ENCODE data around the gene SNRPA.
"Not testable (repeated sequence)": the region's sequence is repeated elsewhere in the genome, so short reads cannot be mapped to it uniquely, and the experiment has no call there.

Gene SNRPA

GRCh38 chr19:40777645-40777936 is 26.6 kb downstream of the SNRPA start:
- DNase-seq (ENCODE audit: low read depth), result no peak

GRCh38 chr19:40777937-40778705 is 27.1 kb downstream of the SNRPA start, which contains the start of gene RAB4B:
RAB4B (plus strand) TSS chr19:40778247; CDS start chr19:40778376, 129 bp downstream.
- DNase-seq (ENCODE audit: low read depth), result peak; percentile 99

GRCh38 chr19:40778706-40779284 is 27.8 kb downstream of the SNRPA start:
- no peak for DNase-seq (ENCODE audit: low read depth)

GRCh38 chr19:40780582-40780981 is 29.6 kb downstream of the SNRPA start:
- DNase-seq (ENCODE audit: low read depth), result no peak

GRCh38 chr19:40781140-40781539 is 30.1 kb downstream of the SNRPA start:
- no peak for DNase-seq (ENCODE audit: low read depth)

GRCh38 chr19:40783711-40784110 is 32.7 kb downstream of the SNRPA start:
- DNase-seq (ENCODE audit: low read depth), result no peak

GRCh38 chr19:40784146-40784545 is 33.1 kb downstream of the SNRPA start:
- not testable (repeated sequence) for DNase-seq (ENCODE audit: low read depth)

- DNase-seq (ENCODE audit: low read depth), result no peak
Observed at GRCh38 chr19:40785526-40785925, 34.5 kb downstream of the SNRPA start.

DNA sequence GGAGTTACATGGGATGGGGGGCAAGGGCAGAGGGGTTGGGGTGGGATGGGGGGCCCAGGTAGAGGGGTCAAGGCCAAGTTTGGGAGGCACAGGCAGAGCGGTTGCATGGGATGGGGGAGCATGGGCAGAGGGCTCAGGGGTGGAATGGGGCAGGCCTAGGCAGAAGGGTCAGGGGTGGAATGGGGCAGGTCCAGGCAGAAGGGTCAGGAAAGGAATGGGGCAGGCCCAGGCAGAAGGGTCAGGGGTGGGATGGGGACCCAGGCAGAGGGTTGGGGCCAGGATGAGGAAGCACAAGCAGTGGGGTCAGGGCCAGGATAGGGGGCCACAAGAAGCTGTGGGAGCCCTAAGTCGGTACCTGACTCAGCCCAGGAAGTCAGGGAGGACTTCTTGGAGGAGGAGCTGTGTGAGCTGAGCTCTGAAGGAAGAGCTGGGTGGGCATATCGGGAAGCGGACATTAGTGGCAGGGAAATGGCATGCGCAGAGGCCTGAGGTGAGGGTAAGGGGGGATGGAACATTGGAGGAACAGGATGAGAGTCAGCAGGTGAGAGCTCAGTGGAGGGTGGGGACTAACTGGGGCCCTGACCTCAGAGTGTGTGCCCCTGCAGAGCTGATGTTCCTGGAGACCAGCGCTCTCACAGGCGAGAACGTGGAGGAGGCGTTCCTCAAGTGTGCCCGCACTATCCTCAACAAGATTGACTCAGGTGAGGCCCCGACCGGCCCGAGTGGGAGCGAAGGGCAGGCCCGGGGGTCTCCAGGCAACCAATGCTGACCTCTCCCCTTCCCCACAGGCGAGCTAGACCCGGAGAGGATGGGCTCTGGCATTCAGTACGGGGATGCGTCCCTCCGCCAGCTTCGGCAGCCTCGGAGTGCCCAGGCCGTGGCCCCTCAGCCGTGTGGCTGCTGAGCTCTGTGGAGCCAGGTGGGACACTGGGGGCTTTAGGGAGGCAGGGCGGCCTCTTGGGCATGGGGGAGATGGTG is 35.3 kb downstream of the SNRPA start:
- DNase-seq (ENCODE audit: low read depth), result no peak

GRCh38 chr19:40791349-40791748 is 40.3 kb downstream of the SNRPA start:
- no peak for DNase-seq (ENCODE audit: low read depth)

DNA sequence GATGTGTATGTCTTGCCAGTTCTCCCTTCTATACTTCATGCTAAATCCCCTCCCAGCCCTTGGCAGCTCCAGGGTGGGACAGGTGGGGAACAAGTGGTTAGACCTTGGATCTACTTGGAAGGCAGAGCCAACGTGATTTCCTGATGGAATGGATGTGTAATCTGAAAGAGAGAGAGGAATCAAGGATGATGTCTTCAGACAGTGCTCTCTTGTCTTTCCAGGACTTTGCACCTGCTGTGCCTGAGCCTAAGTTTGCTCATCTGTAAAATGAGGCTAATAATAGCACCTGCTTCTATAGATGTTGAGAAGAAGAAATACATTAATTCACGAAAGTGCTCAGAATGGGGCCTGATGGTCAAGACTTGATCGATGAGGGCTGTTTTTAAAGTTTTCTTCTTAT is 41.0 kb downstream of the SNRPA start:
- no peak for DNase-seq (ENCODE audit: low read depth)

GRCh38 chr19:40797166-40797962 is 46.4 kb downstream of the SNRPA start:
- no peak for DNase-seq (ENCODE audit: low read depth)

GRCh38 chr19:40797963-40798682 is 47.1 kb downstream of the SNRPA start:
- DNase-seq (ENCODE audit: low read depth), result no peak

DNA sequence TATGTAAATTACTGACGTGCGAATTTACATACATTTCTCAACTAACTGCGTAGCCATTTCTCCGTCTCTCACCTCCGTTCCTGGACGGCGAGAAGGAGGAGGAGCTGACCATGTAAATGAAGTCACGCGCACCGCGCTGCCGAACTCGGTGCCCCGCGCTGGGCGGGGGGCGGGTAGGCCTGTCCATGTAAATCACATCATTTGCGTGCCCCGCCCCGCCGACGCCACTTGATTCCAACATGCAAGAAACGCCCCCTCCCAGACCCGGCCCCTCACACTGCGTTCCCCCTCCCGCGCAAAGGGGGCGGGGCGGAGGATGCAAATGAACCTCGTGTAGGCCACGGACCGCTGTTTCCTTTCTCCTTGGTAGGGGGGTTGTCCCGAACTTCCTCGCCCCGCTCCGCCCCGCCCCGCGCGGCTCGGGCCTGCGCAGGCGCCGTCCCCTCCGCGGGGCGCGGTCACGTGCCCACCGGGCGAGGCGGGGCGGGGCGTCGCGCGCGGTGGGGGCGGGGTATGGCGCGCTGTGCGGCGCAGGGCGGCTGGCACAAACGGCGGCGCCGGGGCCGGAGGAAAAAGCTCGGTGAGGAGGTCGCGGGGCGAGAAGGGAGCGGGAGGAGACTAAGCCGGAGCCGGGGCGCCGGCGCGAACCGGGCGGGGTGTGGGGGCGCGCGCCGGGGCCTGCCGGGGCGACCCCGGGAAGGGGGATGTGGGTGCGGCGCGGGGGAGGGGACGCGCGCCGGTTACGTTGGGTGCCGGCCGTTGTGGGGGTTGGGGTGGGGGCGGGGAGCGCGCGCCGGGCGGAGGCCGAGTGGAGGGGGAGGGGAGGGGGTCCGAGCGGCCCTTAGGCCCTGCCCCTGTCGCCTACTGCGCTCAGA is 47.9 kb downstream of the SNRPA start, which contains the start of gene EGLN2:
Gene EGLN2 (plus strand): TSS at position 509 of the 875 bp plus-strand sequence. CDS start 1,382 bp downstream, outside the sequence.
- peak; percentile 100 for DNase-seq (ENCODE audit: low read depth)

GRCh38 chr19:40799558-40800338 is 48.7 kb downstream of the SNRPA start:
- DNase-seq (ENCODE audit: low read depth), result no peak

DNA sequence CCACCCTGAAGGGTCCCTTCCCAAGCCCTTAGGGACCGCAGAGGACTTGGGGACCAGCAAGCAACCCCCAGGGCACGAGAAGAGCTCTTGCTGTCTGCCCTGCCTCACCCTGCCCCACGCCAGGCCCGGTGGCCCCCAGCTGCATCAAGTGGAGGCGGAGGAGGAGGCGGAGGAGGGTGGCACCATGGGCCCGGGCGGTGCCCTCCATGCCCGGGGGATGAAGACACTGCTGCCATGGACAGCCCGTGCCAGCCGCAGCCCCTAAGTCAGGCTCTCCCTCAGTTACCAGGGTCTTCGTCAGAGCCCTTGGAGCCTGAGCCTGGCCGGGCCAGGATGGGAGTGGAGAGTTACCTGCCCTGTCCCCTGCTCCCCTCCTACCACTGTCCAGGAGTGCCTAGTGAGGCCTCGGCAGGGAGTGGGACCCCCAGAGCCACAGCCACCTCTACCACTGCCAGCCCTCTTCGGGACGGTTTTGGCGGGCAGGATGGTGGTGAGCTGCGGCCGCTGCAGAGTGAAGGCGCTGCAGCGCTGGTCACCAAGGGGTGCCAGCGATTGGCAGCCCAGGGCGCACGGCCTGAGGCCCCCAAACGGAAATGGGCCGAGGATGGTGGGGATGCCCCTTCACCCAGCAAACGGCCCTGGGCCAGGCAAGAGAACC is 49.5 kb downstream of the SNRPA start:
- DNase-seq (ENCODE audit: low read depth), result no peak

GRCh38 chr19:40800997-40801377 is 50.0 kb downstream of the SNRPA start:
- no peak for DNase-seq (ENCODE audit: low read depth)

DNA sequence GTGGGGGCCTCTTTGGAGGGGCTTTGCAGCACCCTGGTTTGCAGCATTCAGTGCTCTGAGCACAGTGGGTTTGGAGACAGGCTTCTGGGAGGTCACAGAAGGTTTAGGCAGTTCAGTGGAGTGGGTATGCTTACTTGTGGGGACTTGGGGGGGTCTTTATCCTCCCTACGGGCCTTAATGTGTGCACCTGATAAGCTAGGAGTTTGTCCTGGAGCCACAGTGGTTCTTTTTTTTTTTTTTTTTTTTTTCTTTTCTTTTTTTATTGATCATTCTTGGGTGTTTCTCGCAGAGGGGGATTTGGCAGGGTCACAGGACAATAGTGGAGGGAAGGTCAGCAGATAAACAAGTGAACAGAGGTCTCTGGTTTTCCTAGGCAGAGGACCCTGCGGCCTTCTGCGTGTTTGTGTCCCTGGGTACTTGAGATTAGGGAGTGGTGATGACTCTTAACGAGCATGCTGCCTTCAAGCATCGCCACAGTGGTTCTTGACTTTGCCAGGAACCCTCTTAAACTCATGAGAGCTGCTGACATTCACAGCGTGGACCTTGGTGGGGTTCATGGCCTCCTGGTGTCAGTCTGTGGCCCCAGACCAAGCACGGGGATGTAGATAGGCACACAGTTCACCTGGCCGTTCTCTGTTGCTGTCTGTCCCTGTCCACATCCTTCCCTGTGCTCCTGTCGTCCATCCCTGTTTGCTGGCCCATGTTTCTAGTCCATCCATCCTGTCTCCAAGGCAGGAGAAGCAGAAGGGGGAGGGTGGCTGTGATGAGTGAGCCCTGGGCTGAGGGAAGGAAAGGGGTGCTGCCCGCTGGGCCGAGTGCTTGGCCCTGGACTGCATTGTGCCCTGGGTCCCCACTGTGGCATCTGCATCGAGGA is 50.7 kb downstream of the SNRPA start:
- DNase-seq (ENCODE audit: low read depth), result no peak

Measured in stimulated activated CD8-positive, alpha-beta memory T cell treated with anti-CD3 and anti-CD28 coated beads, Interleukin-12 subunit alpha, Interleukin-12 subunit beta, amount 100 ng/mL, for 1 hour (primary cell).